PC-9 (cell line): ENCODE data around the gene DNMBP.

Experiments
- EZH2 ChIP-seq: fragments of 200-600 bp; sonication (generic); IDR thresholded peaks from 2 replicates; pipeline ENCODE4 v1.8.0; 2017; ENCODE audit warnings: antibody characterized with exemption, low read depth
- TF ChIP-seq, protein P1 (sequence below): fragments of 200-600 bp; sonication (generic); conservative IDR thresholded peaks from 2 replicates; pipeline ENCODE4 v1.6.1; 2017; ENCODE audit warnings: mixed run types, antibody characterized with exemption, mild to moderate bottlenecking, moderate library complexity

DNA sequence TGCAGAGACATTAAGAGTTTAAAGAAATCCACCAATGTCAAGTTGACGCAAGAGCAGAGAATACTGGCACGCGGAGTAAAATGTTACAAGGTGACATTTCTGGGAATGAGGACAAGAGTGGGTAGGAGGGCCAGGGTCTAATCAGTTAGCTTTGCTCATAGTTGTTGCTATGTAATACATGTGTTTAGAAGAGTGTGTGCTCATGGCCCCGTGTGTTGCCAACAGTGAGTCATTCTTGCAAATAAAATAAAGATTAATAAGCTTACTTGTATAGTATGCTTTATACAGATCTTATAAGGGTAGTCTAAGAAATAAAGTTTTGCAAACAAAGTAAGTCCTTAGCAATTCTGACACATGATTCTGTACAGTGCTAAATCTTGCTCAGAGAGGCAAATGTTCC, 64.5 kb downstream of the DNMBP start:
- TF ChIP-seq, protein P1, sequence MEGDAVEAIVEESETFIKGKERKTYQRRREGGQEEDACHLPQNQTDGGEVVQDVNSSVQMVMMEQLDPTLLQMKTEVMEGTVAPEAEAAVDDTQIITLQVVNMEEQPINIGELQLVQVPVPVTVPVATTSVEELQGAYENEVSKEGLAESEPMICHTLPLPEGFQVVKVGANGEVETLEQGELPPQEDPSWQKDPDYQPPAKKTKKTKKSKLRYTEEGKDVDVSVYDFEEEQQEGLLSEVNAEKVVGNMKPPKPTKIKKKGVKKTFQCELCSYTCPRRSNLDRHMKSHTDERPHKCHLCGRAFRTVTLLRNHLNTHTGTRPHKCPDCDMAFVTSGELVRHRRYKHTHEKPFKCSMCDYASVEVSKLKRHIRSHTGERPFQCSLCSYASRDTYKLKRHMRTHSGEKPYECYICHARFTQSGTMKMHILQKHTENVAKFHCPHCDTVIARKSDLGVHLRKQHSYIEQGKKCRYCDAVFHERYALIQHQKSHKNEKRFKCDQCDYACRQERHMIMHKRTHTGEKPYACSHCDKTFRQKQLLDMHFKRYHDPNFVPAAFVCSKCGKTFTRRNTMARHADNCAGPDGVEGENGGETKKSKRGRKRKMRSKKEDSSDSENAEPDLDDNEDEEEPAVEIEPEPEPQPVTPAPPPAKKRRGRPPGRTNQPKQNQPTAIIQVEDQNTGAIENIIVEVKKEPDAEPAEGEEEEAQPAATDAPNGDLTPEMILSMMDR: no peak
- TF ChIP-seq EZH2: no peak
